Liver (tissue), 3 donors: ENCODE measurements around the gene SIPA1L3.

Source experiments
- EGR1 ChIP-seq, 2 donors: IDR thresholded peaks; 2 replicates each; pipeline ENCODE4 v1.6.1; 2016 to 2018; ENCODE audit warnings: antibody characterized with exemption in 2 of 2, low read depth in 2 of 2
- GABPA ChIP-seq, 2 donors: IDR thresholded peaks in 1 of 2; conservative IDR thresholded peaks in 1 of 2; 2 replicates each; pipeline ENCODE4 v1.6.1; 2016; ENCODE audit warnings: antibody characterized with exemption in 2 of 2, mild to moderate bottlenecking in 1 of 2, moderate library complexity in 1 of 2
- HNF4A ChIP-seq, 2 donors: conservative IDR thresholded peaks; 2 replicates each; pipeline ENCODE4 v1.6.1; 2016; ENCODE audit warnings: antibody characterized with exemption in 2 of 2, mild to moderate bottlenecking in 2 of 2
- JUND ChIP-seq, 2 donors: IDR thresholded peaks; 2 replicates each; pipeline ENCODE4 v1.6.1; 2016; ENCODE audit warnings: antibody characterized with exemption in 2 of 2
- TF ChIP-seq, protein P1 (sequence below): fragments of 150-350 bp; IDR thresholded peaks from 2 replicates; pipeline ENCODE4 v1.5.1; 2017; ENCODE audit warnings: improper control_type of control experiment, low read depth, low read length; ENCODE audit not compliant: missing input control
- TF ChIP-seq, protein P2 (sequence below): IDR thresholded peaks from 2 replicates; pipeline ENCODE4 v1.6.1; 2016; ENCODE audit warnings: antibody characterized with exemption, mild to moderate bottlenecking
- TF ChIP-seq, protein P3 (sequence below): IDR thresholded peaks from 2 replicates; pipeline ENCODE4 v1.6.1; 2016; ENCODE audit warnings: antibody characterized with exemption
- donor health status: healthy.
- donor health status: healthy.

DNA sequence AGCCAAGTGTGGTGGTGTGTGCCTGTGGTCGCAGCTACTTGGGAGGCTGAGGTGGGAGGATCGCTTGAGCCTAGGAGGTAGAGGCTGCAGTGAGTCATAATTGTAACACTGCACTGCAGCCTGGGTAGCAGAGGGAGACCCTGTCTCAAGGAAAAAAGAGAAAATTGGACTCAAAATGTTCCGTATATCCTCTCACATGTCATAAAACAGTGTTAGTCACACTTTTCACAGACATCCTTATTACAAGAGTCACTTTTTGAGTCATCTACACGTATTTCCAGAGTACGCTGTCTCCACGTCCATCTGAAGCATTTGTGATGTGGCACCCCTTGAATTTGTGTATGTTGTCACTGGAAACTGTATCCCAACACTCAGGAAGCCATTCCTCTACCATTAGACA lies 133.0 kb downstream of the SIPA1L3 start:
- TF ChIP-seq EGR1 (IDR thresholded peaks at IDR 0.05; ENCODE audit: low read depth in 2 of 2), result no peak
- TF ChIP-seq, protein P1, sequence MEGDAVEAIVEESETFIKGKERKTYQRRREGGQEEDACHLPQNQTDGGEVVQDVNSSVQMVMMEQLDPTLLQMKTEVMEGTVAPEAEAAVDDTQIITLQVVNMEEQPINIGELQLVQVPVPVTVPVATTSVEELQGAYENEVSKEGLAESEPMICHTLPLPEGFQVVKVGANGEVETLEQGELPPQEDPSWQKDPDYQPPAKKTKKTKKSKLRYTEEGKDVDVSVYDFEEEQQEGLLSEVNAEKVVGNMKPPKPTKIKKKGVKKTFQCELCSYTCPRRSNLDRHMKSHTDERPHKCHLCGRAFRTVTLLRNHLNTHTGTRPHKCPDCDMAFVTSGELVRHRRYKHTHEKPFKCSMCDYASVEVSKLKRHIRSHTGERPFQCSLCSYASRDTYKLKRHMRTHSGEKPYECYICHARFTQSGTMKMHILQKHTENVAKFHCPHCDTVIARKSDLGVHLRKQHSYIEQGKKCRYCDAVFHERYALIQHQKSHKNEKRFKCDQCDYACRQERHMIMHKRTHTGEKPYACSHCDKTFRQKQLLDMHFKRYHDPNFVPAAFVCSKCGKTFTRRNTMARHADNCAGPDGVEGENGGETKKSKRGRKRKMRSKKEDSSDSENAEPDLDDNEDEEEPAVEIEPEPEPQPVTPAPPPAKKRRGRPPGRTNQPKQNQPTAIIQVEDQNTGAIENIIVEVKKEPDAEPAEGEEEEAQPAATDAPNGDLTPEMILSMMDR, result no peak
- no peak for TF ChIP-seq JUND (IDR thresholded peaks at IDR 0.05)
- TF ChIP-seq, protein P2, sequence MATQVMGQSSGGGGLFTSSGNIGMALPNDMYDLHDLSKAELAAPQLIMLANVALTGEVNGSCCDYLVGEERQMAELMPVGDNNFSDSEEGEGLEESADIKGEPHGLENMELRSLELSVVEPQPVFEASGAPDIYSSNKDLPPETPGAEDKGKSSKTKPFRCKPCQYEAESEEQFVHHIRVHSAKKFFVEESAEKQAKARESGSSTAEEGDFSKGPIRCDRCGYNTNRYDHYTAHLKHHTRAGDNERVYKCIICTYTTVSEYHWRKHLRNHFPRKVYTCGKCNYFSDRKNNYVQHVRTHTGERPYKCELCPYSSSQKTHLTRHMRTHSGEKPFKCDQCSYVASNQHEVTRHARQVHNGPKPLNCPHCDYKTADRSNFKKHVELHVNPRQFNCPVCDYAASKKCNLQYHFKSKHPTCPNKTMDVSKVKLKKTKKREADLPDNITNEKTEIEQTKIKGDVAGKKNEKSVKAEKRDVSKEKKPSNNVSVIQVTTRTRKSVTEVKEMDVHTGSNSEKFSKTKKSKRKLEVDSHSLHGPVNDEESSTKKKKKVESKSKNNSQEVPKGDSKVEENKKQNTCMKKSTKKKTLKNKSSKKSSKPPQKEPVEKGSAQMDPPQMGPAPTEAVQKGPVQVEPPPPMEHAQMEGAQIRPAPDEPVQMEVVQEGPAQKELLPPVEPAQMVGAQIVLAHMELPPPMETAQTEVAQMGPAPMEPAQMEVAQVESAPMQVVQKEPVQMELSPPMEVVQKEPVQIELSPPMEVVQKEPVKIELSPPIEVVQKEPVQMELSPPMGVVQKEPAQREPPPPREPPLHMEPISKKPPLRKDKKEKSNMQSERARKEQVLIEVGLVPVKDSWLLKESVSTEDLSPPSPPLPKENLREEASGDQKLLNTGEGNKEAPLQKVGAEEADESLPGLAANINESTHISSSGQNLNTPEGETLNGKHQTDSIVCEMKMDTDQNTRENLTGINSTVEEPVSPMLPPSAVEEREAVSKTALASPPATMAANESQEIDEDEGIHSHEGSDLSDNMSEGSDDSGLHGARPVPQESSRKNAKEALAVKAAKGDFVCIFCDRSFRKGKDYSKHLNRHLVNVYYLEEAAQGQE, result no peak
- TF ChIP-seq GABPA (IDR thresholded peaks at IDR 0.05 in 1 of 2, conservative IDR thresholded peaks at IDR 0.05 in 1 of 2), result no peak
- TF ChIP-seq, protein P3, sequence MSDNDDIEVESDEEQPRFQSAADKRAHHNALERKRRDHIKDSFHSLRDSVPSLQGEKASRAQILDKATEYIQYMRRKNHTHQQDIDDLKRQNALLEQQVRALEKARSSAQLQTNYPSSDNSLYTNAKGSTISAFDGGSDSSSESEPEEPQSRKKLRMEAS, result no peak
- TF ChIP-seq HNF4A (conservative IDR thresholded peaks at IDR 0.05), result no peak
